IMR-90 (cell line): ENCODE data around the gene PDE4A. TPM values are rescaled to one million over a fixed set of nuclear protein-coding genes. Genes with fewer than 3 reads are reported as not detected.

Experiments
- ATAC-seq: fragments of 200-7000 bp; cut with Tn5 transposase; 2 replicates; pipeline ENCODE4 v1.9.1; 2020; ENCODE audit warnings: low read depth, mild to moderate bottlenecking, moderate library complexity
- BruUV-seq: library from RNA; stranded (reverse); fragments of 400-500 nt; replicated peaks from 2 replicates; lab custom pipeline; 2021; lab: Mats Ljungman, UMichigan
- CTCF ChIA-PET: fragments of 300-600 bp; formaldehyde crosslinking; extraction: SDS; loops from one replicate; lab custom pipeline; 2021; ENCODE audit warnings: antibody characterized with exemption; lab: Yijun Ruan, JAX
- POLR2A ChIA-PET: fragments of 300-600 bp; sonication (Branson Sonifier 250); formaldehyde crosslinking; loops from one replicate; lab custom pipeline; 2022; ENCODE audit warnings: antibody characterized with exemption; ENCODE audit not compliant: unreplicated experiment; lab: Charles Lee
- DNase-seq: peaks from one replicate; pipeline ENCODE4 v3.0.0; 2013
- H2AFZ ChIP-seq: replicated peaks from 2 replicates; pipeline ENCODE3; 2013; ENCODE audit warnings: low read length, mild to moderate bottlenecking; ENCODE audit not compliant: poor library complexity
- H2AK5ac ChIP-seq: 2 replicates; pipeline ENCODE4 v1.6.1; 2013; ENCODE audit warnings: low read depth, low read length, inconsistent platforms
- H2AK9ac ChIP-seq: replicated peaks from 2 replicates; pipeline ENCODE3; 2013; ENCODE audit warnings: mild to moderate bottlenecking, low read depth, low read length, moderate library complexity; ENCODE audit not compliant: poor library complexity
- H2BK120ac ChIP-seq: 2 replicates; pipeline ENCODE4 v1.6.1; 2013; ENCODE audit warnings: low read depth, low read length, inconsistent platforms
- H2BK15ac ChIP-seq: 3 replicates; pipeline ENCODE4 v1.6.1; 2013; ENCODE audit warnings: low read depth, low read length, inconsistent platforms
- H2BK20ac ChIP-seq: 2 replicates; pipeline ENCODE4 v1.6.1; 2013; ENCODE audit warnings: low read depth, mild to moderate bottlenecking, inconsistent platforms, low read length, moderate library complexity
- H2BK5ac ChIP-seq: 2 replicates; pipeline ENCODE4 v1.6.1; 2013; ENCODE audit warnings: mild to moderate bottlenecking, low read depth, low read length, inconsistent platforms; ENCODE audit not compliant: poor library complexity, severe bottlenecking
- H3K14ac ChIP-seq: replicated peaks from 2 replicates; pipeline ENCODE4 v1.6.1; 2013; ENCODE audit warnings: low read depth, low read length, inconsistent platforms
- H3K18ac ChIP-seq: 2 replicates; pipeline ENCODE4 v1.6.1; 2013; ENCODE audit warnings: low read depth, low read length, control low read depth
- H3K23ac ChIP-seq: 2 replicates; pipeline ENCODE4 v1.6.1; 2013; ENCODE audit warnings: low read depth, low read length, inconsistent platforms
- H3K27ac ChIP-seq: 2 replicates; pipeline ENCODE4 v1.5.1; 2013; ENCODE audit warnings: mild to moderate bottlenecking, control low read depth, low read length; ENCODE audit not compliant: insufficient read depth
- H3K27me3 ChIP-seq: 2 replicates; pipeline ENCODE4 v1.6.1; 2013; ENCODE audit warnings: low read length; ENCODE audit not compliant: control insufficient read depth, insufficient read depth
- H3K36me3 ChIP-seq: 2 replicates; pipeline ENCODE4 v1.6.1; 2013; ENCODE audit warnings: low read length, mixed read lengths; ENCODE audit not compliant: control insufficient read depth, insufficient read depth
- H3K4ac ChIP-seq: 2 replicates; pipeline ENCODE4 v1.6.1; 2013; ENCODE audit warnings: low read depth, low read length, inconsistent platforms
- H3K4me1 ChIP-seq: 2 replicates; pipeline ENCODE4 v1.6.1; 2013; ENCODE audit warnings: low read length, mixed read lengths; ENCODE audit not compliant: control insufficient read depth, insufficient read depth
- H3K4me2 ChIP-seq: 2 replicates; pipeline ENCODE4 v1.6.1; 2013; ENCODE audit warnings: low read depth, mild to moderate bottlenecking, control low read depth, low read length, moderate library complexity
- H3K4me3 ChIP-seq: 2 replicates; pipeline ENCODE4 v1.5.1; 2013; ENCODE audit warnings: low read depth, mild to moderate bottlenecking, control low read depth, low read length, moderate library complexity; ENCODE audit not compliant: insufficient read depth
- H3K56ac ChIP-seq: 2 replicates; pipeline ENCODE4 v1.6.1; 2013; ENCODE audit warnings: low read length, inconsistent platforms; ENCODE audit not compliant: insufficient read depth; ENCODE audit errors: extremely low read depth
- H3K79me1 ChIP-seq, 2 experiments: 2 replicates each; pipeline ENCODE4 v1.6.1; 2013; ENCODE audit warnings: low read length in 2 of 2, inconsistent platforms in 1 of 2, low read depth in 1 of 2
- H3K9ac ChIP-seq: 2 replicates; pipeline ENCODE4 v1.6.1; 2013; ENCODE audit warnings: low read depth, low read length, control low read depth
- H3K9me1 ChIP-seq: 2 replicates; pipeline ENCODE4 v1.6.1; 2013; ENCODE audit warnings: low read length, inconsistent platforms; ENCODE audit not compliant: insufficient read depth
- H3K9me3 ChIP-seq: 2 replicates; pipeline ENCODE4 v1.6.1; 2013; ENCODE audit warnings: low read length; ENCODE audit not compliant: control insufficient read depth, insufficient read depth
- H4K20me1 ChIP-seq: 2 replicates; pipeline ENCODE4 v1.6.1; 2013; ENCODE audit warnings: low read length, inconsistent platforms; ENCODE audit not compliant: insufficient read depth
- H4K5ac ChIP-seq: 2 replicates; pipeline ENCODE4 v1.6.1; 2013; ENCODE audit warnings: mild to moderate bottlenecking, low read depth, low read length, control low read depth
- H4K8ac ChIP-seq, 2 experiments: 2 replicates each; pipeline ENCODE4 v1.6.1; 2013; ENCODE audit warnings: low read depth in 2 of 2, low read length in 2 of 2, control low read depth in 1 of 2, inconsistent platforms in 1 of 2
- H4K91ac ChIP-seq: 2 replicates; pipeline ENCODE4 v1.6.1; 2013; ENCODE audit warnings: low read depth, low read length, inconsistent platforms; ENCODE audit not compliant: insufficient read depth
- BHLHE40 ChIP-seq: fragments of 150-350 bp; IDR thresholded peaks from 2 replicates; pipeline ENCODE4 v1.6.1; 2016; ENCODE audit warnings: mild to moderate bottlenecking, low read depth, low read length
- ELK1 ChIP-seq: fragments of 150-350 bp; IDR thresholded peaks from 2 replicates; pipeline ENCODE4 v1.6.1; 2016; ENCODE audit warnings: low read depth, mild to moderate bottlenecking, low read length, moderate library complexity, borderline replicate concordance
- MAZ ChIP-seq: IDR thresholded peaks from 2 replicates; pipeline ENCODE4 v1.6.1; 2012; ENCODE audit warnings: low read depth, mild to moderate bottlenecking, low read length, improper control_type of control experiment, moderate library complexity, borderline replicate concordance
- MXI1 ChIP-seq: IDR thresholded peaks from 2 replicates; pipeline ENCODE4 v1.6.1; 2012; ENCODE audit warnings: low read depth, mild to moderate bottlenecking, low read length, moderate library complexity, borderline replicate concordance
- NFE2L2 ChIP-seq: fragments of 150-350 bp; IDR thresholded peaks from 2 replicates; pipeline ENCODE4 v1.6.1; 2016; ENCODE audit warnings: low read depth, mild to moderate bottlenecking, low read length
- RCOR1 ChIP-seq: IDR thresholded peaks from 2 replicates; pipeline ENCODE4 v1.6.1; 2012; ENCODE audit warnings: mild to moderate bottlenecking, low read length, improper control_type of control experiment; ENCODE audit not compliant: insufficient replicate concordance
- SMC3 ChIP-seq: fragments of 150-350 bp; IDR thresholded peaks from 2 replicates; pipeline ENCODE4 v1.6.1; 2016; ENCODE audit warnings: low read depth, mild to moderate bottlenecking, antibody characterized with exemption, low read length, moderate library complexity
- WGBS, 2 experiments: methylation state at CpG; one replicate each; pipeline versions ENCODE4 v1.1.5 to v1.1.7; 2013; ENCODE audit warnings: missing lambda C conversion rate in 2 of 2; ENCODE audit not compliant: insufficient read length in 1 of 2; ENCODE audit errors: extremely low coverage in 2 of 2; 5-methylcytosine and 5-hydroxymethylcytosine counted together
- dilution Hi-C: fragments of 300-500 bp; cut with HindIII; formaldehyde crosslinking; loops from one replicate; pipeline ENCODE4 v1.14.3; 2018; ENCODE audit warnings: low sequenced_read_pairs; ENCODE audit not compliant: unreplicated experiment
- in situ Hi-C: fragments of 300-500 bp; cut with MboI; formaldehyde crosslinking; loops from 3 replicates; pipeline ENCODE4 v1.14.3; 2019; ENCODE audit warnings: low sequenced_read_pairs, inconsistent platforms, mixed read lengths
- intact Hi-C: fragments of 100-400 bp; cut with micrococcal nuclease; formaldehyde crosslinking; loops from 2 replicates; pipeline ENCODE4 v1.10.0; 2022
- polyA plus RNA-seq, 3 experiments: library from polyadenylated mRNA; depleted of rRNA; stranded (reverse); fragments of >200 nt; gene quantifications; 2 replicates each; pipeline ENCODE4 v1.2.3, GENCODE V29; 2012; ENCODE audit warnings: low replicate concordance in 1 of 3
- total RNA-seq: library from RNA; depleted of rRNA; stranded (reverse); fragments of >200 nt; gene quantifications from 2 replicates; pipeline ENCODE4 v1.2.3, GENCODE V29; 2012

Gene PDE4A
- total and polyA plus RNA-seq, 2 of the 4 experiments (the other 2 are of a cell fraction) = 1.8 to 7.0 TPM

GRCh38 chr19:10478476-10478875 lies 58.1 kb downstream of the PDE4A start:
- CTCF ChIA-PET = interaction anchor here (0.6 kb wide), 2 partner anchors 50 to 297 kb away, joined by 3 read pairs; no protein-coding TSS in a partner anchor
- H3K4me2 ChIP-seq = peak overlapping the region; percentile 72; the same call in 1 of the 2 replicates
- H3K18ac ChIP-seq = no peak overlapping the region
- no peak overlapping the region; the same call in 1 of the 2 replicates for H3K23ac ChIP-seq
- in situ Hi-C loops = no loop called here
- H3K27ac ChIP-seq = no peak overlapping the region
- TF ChIP-seq BHLHE40 = no peak
- no peak for TF ChIP-seq SMC3
- TF ChIP-seq RCOR1 = no peak
- TF ChIP-seq MAZ = no peak
- no peak for TF ChIP-seq NFE2L2
- TF ChIP-seq ELK1 = no peak
- no peak for TF ChIP-seq MXI1
- intact Hi-C loops = no loop called here
- no peak overlapping the region for H3K56ac ChIP-seq
- H2BK20ac ChIP-seq = no peak overlapping the region
- H4K91ac ChIP-seq = no peak overlapping the region
- no peaks in the 10 kb centered on the region; the same call in 1 of the 2 replicates for H3K36me3 ChIP-seq
- WGBS, 2 experiments = no CpG with 5 or more reads among the region's 5 CpGs
- no peaks in the 10 kb centered on the region for H3K79me1 ChIP-seq
- H3K4me1 ChIP-seq = peaks cover 3% of the 10 kb centered on the region
- ATAC-seq (peak; percentile 9), DNase-seq (peak; percentile 36)
- H4K20me1 ChIP-seq = no peaks in the 10 kb centered on the region
- 0 out of 4 replicates have a peak overlapping the region, but pooled peaks of 1 of the 2 experiments have one; percentile 27 for H4K8ac ChIP-seq
- H2AFZ ChIP-seq = peak overlapping the region; percentile 4
- no peak overlapping the region for H4K5ac ChIP-seq
- H2AK9ac ChIP-seq = no peak overlapping the region
- 0 out of 2 replicates have a peak, but pooled peaks cover 4% of the 10 kb centered on the region for H3K9me1 ChIP-seq
- H3K4ac ChIP-seq = no peak overlapping the region
- H3K4me3 ChIP-seq = peak overlapping the region; percentile 9; the same call in 1 of the 2 replicates
- no peak overlapping the region for H2BK5ac ChIP-seq
- no peak overlapping the region for H3K9ac ChIP-seq
- H2AK5ac ChIP-seq = no peak overlapping the region
- no TSS peak for BruUV-seq
- no peaks in the 10 kb centered on the region for H3K27me3 ChIP-seq
- no peaks in the 10 kb centered on the region for H3K9me3 ChIP-seq
- dilution Hi-C loops = no loop called here
- POLR2A ChIA-PET = no interaction called here
- H2BK120ac ChIP-seq = no peak overlapping the region
- no peak overlapping the region for H2BK15ac ChIP-seq
- no peak overlapping the region for H3K14ac ChIP-seq
